ENCODE data around the gene ERICH6B.

ERICH6B gene

DNA sequence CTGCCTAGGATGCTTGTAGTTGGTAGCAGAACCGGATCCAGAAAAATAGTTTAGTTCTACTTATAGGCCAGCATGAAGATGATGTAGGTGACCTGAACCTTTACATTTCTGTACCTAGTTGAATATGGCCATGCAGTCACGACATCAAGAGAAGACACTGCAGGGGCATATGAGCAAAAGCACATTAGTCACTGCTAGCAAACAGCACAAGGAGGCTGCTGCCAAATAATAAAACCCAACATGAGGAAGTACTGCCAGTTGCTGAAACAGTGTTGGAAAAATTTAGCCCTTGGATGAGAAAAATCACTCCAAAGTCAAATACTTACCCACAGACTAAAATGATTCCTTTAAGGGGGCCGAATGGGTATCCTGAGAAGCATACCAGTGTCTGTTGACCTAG, 20.8 kb downstream of the ERICH6B start:
- Histone ChIP-seq H3K4me1 (ENCODE audit: insufficient read depth, low read length, severe bottlenecking) (no peaks in the 10 kb centered on the region), H2AFZ (ENCODE audit: low read length) (no peak overlapping the region), H3K9me3 (ENCODE audit: low read length) (no peaks in the 10 kb centered on the region), H3F3A (ENCODE audit: insufficient read depth, low read length) (no peaks in the 10 kb centered on the region), H3K36me3 (ENCODE audit: insufficient read depth, low read length) (no peaks in the 10 kb centered on the region; the same call in 1 of the 2 replicates), H3K9me2 (ENCODE audit: low read depth, low read length) (no peaks in the 10 kb centered on the region), H4K20me1 (ENCODE audit: insufficient read depth, low read length) (no peaks in the 10 kb centered on the region), H3K9ac (ENCODE audit: low read length) (no peak overlapping the region), H3K27ac (ENCODE audit: low read depth, low read length, poor library complexity, severe bottlenecking) (no peak overlapping the region), H3K79me2 (ENCODE audit: insufficient read depth, low read length) (no peaks in the 10 kb centered on the region), H3K4me3 (ENCODE audit: low read depth, low read length, poor library complexity, severe bottlenecking) (no peak overlapping the region), H3K4me2 (ENCODE audit: low read length) (no peak overlapping the region), H3K27me3 (ENCODE audit: insufficient read depth, low read length) (no peaks in the 10 kb centered on the region)
- TF ChIP-seq EZH2 (IDR thresholded peaks at IDR 0.05; ENCODE audit: borderline replicate concordance, low read length): no peak
- TF ChIP-seq, protein P1, sequence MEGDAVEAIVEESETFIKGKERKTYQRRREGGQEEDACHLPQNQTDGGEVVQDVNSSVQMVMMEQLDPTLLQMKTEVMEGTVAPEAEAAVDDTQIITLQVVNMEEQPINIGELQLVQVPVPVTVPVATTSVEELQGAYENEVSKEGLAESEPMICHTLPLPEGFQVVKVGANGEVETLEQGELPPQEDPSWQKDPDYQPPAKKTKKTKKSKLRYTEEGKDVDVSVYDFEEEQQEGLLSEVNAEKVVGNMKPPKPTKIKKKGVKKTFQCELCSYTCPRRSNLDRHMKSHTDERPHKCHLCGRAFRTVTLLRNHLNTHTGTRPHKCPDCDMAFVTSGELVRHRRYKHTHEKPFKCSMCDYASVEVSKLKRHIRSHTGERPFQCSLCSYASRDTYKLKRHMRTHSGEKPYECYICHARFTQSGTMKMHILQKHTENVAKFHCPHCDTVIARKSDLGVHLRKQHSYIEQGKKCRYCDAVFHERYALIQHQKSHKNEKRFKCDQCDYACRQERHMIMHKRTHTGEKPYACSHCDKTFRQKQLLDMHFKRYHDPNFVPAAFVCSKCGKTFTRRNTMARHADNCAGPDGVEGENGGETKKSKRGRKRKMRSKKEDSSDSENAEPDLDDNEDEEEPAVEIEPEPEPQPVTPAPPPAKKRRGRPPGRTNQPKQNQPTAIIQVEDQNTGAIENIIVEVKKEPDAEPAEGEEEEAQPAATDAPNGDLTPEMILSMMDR (IDR thresholded peaks at IDR 0.05; ENCODE audit: low read length): no peak

DNA sequence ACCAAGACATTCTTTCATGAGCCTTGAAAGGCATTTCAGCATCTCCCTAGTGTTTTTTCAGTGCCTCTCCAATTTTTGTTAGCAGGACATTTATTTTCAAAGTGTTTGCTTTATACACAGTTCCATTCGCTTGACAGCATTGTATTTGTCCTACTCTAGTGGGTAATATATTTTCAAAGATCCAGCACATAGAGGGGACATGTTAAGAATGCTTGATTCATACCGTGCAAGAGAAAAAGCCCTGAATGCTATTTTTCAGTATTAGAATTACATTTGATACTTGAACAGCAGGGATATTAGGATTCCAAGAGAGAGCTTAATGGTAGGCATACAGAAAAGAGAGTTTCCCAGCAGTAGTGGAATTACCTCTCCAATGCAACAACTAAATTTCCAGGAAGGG, 21.3 kb downstream of the ERICH6B start:
- Histone ChIP-seq H3K79me2 (ENCODE audit: insufficient read depth, low read length) (no peaks in the 10 kb centered on the region), H3K27me3 (ENCODE audit: insufficient read depth, low read length) (no peaks in the 10 kb centered on the region), H3K9ac (ENCODE audit: low read length) (no peak overlapping the region), H3K4me3 (ENCODE audit: low read depth, low read length, poor library complexity, severe bottlenecking) (no peak overlapping the region), H3K4me2 (ENCODE audit: low read length) (no peak overlapping the region), H3F3A (ENCODE audit: insufficient read depth, low read length) (no peaks in the 10 kb centered on the region), H4K20me1 (ENCODE audit: insufficient read depth, low read length) (no peaks in the 10 kb centered on the region), H3K9me2 (ENCODE audit: low read depth, low read length) (no peaks in the 10 kb centered on the region), H3K9me3 (ENCODE audit: low read length) (no peaks in the 10 kb centered on the region), H3K27ac (ENCODE audit: low read depth, low read length, poor library complexity, severe bottlenecking) (no peak overlapping the region), H3K4me1 (ENCODE audit: insufficient read depth, low read length, severe bottlenecking) (no peaks in the 10 kb centered on the region), H2AFZ (ENCODE audit: low read length) (no peak overlapping the region), H3K36me3 (ENCODE audit: insufficient read depth, low read length) (no peaks in the 10 kb centered on the region; the same call in 1 of the 2 replicates)
- TF ChIP-seq, protein P1 (IDR thresholded peaks at IDR 0.05; ENCODE audit: low read length): no peak
- TF ChIP-seq EZH2 (IDR thresholded peaks at IDR 0.05; ENCODE audit: borderline replicate concordance, low read length): no peak

DNA sequence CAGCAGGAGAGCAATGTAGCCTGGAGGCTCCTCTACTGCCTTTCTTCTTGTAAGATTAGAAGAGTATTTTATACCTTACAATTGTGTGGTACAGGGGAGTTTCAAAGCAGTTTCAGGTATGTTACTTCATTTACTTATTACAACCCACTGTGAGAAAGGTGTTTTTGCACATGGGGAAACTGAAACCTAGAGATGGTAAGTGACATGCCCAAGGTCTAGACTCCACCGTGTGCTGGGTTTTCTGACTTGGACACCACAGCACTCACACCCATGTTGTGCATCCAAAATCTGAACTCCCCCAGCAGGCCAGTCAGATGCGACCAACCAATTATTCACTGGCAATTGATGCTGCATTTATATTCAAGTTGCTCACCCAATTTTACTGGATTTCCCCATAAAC, 22.8 kb downstream of the ERICH6B start:
- no peak overlapping the region for H3K9ac ChIP-seq (ENCODE audit: low read length)
- no peaks in the 10 kb centered on the region for H3K9me2 ChIP-seq (ENCODE audit: low read depth, low read length)
- H3K36me3 ChIP-seq (ENCODE audit: insufficient read depth, low read length): no peaks in the 10 kb centered on the region; the same call in 1 of the 2 replicates
- H3F3A ChIP-seq (ENCODE audit: insufficient read depth, low read length): no peaks in the 10 kb centered on the region
- no peaks in the 10 kb centered on the region for H3K79me2 ChIP-seq (ENCODE audit: insufficient read depth, low read length)
- no peak overlapping the region for H3K4me2 ChIP-seq (ENCODE audit: low read length)
- no peaks in the 10 kb centered on the region for H3K4me1 ChIP-seq (ENCODE audit: insufficient read depth, low read length, severe bottlenecking)
- no peaks in the 10 kb centered on the region for H4K20me1 ChIP-seq (ENCODE audit: insufficient read depth, low read length)
- H3K4me3 ChIP-seq (ENCODE audit: low read depth, low read length, poor library complexity, severe bottlenecking): no peak overlapping the region
- H3K27ac ChIP-seq (ENCODE audit: low read depth, low read length, poor library complexity, severe bottlenecking): no peak overlapping the region
- H3K9me3 ChIP-seq (ENCODE audit: low read length): no peaks in the 10 kb centered on the region
- TF ChIP-seq, protein P1 (IDR thresholded peaks at IDR 0.05; ENCODE audit: low read length): no peak
- TF ChIP-seq EZH2 (IDR thresholded peaks at IDR 0.05; ENCODE audit: borderline replicate concordance, low read length): no peak
- no peaks in the 10 kb centered on the region for H3K27me3 ChIP-seq (ENCODE audit: insufficient read depth, low read length)
- H2AFZ ChIP-seq (ENCODE audit: low read length): no peak overlapping the region

Measured in OCI-LY1 (cell line).